Middle frontal gyrus (tissue), 1 donor: ENCODE measurements around the gene TCIRG1.
"Not testable (repeated sequence)": the region's sequence is repeated elsewhere in the genome, so short reads cannot be mapped to it uniquely, and the experiment has no call there.

Experiments
- DNase-seq: peaks from one replicate; pipeline ENCODE4 v3.0.0-alpha.2; 2015; ENCODE audit warnings: low spot score; ENCODE audit errors: extremely low spot score

Gene TCIRG1

DNA sequence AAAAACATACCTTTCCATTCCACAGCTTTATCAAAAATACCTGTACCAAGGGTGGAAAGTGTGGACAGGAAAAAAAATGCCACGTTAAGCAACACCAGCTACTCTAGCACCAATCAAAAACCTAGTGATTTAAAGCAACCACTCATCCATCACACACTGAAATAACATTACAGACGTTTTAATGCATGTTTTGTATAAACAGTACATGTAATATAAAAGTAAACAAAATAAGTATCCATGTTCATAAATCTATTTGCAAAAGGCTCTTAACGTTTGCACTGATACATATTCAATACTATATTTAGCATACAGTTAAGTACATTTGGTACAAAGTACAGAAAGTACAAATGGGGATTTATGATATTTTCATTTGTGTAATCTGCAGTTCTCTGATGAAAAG lies 43.7 kb downstream of the TCIRG1 start:
- DNase-seq = no peak

- DNase-seq = no peak
Measured at GRCh38 chr11:68083517-68083916, 44.7 kb downstream of the TCIRG1 start.

- DNase-seq = no peak
Measured at GRCh38 chr11:68089679-68090078, 50.9 kb downstream of the TCIRG1 start.

GRCh38 chr11:68090287-68090686 lies 51.5 kb downstream of the TCIRG1 start:
- DNase-seq = no peak

DNA sequence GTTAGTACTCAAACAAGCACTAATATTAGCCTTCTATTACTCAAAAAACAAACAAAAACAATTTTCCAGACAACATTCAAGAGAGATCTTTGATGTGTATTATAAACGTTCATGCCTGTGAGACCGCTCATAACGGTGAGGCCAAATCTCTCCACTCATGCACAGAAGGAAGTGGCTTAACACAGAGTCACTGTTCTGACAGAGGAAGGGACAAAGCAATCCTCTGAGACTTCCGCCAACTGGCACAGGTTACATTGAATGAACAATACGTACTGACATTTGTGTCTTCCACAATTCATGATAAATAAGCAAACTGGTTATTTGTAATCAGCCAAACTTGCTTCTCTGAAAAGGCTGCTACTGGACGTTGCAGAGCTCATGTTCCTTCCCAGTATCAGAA lies 51.9 kb downstream of the TCIRG1 start:
- no peak for DNase-seq

DNA sequence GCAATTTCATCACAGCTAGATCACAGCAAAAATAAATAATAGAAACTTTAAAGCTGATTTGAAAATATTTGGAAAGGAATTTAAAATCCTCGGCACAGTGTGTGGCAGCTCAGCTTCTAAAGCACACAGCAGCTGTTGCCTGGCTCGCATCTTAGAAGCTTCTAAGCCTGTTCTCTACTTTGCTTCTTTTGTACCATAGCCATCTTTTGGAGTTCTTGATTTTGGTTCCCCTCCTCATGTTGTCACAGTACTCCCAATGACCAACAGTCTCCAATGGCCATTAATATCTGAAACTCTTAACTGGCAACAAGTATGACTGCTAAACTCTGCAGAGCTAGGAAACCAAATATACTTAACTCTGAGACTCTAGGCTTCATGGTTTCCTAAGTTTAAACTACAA lies 53.6 kb downstream of the TCIRG1 start:
- DNase-seq = no peak

GRCh38 chr11:68092946-68093345 lies 54.1 kb downstream of the TCIRG1 start:
- not testable (repeated sequence) for DNase-seq

DNA sequence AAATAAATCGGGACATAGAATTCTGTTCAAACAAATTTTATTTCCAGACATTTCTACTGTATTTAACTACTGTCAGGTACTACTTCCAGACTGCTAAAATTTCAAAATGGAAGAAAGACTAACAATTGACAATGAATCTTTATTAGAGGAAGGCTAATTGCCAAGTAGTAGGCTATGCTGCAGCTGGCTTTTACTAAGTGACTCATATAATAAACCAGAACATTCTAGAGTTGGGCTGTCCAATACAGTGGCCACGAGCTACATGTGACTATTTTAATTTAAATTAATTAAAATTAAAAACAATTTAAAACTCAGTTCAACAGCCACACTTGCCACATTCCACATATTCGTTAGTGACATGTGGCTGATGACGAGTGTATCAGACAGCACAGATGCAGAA lies 54.7 kb downstream of the TCIRG1 start:
- no peak for DNase-seq

DNA sequence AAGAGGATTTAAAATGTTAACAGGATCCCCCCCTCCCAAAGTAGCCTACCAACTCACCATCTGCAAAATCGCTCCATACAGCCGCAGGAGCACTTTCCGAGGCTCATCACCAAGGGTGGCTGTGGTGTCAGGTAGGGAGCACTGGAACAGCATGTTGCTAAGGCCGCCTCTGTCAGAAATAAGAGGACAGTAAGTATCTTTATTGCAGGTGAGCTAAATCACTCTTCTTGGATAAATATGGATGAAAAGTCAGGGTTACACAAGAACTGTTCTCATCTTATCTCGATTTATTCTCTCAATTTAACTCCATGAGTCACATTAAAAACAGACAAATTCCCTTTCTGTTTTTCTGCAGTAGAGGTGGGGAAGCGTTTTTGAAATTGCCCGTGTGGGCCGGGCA lies 58.1 kb downstream of the TCIRG1 start:
- DNase-seq = no peak

GRCh38 chr11:68099057-68099456 lies 60.2 kb downstream of the TCIRG1 start:
- DNase-seq = no peak

DNA sequence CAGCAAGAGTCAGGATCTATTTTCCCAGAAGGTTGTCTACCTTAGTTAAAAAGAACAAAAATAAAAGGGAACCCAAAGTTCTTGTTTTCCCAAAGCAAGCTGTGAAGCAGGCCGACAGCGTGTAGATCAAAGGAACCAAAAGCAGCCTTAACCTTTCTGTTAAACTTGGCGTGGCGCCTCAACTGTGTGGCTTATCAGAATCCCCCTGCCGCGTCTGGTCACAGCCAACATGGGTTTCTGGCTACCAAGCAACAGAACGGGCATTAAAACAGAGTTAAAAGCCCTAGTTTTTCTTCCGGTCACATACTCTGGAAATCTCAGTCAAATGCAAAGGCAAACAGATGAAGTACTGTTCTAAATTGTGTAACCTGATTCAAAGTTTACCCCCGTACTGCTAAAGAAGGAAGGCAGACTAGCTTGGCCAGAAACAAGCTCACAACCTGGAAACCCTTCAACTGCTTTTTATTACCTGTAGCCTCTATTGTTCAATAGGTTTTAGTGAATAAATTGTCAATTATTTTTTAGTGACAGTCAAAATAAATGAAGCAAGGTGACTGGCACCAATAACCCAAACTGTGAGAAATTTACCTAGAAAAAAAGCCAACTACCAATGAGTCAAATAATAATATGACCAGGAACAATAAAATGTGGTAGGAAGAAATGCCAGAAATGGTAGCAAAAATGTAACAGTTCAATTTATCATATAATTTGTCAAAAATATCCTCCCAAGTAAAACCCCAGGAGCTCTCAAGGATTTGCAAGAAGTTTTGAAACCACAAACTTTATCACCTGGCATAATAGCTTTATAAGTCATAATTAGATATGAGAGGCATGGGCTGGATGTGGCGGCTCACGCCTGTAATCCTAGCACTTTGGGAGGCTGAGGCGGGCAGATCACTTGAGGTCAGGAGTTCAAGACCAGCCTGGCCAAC lies 60.9 kb downstream of the TCIRG1 start:
- DNase-seq = no peak
